Vagina (tissue), 2 donors: ENCODE data around the gene SERTM2.

Source experiments
- CTCF ChIP-seq, 3 experiments: fragments of 450-650 bp in 2 of 3; fragments of 200-600 bp in 1 of 3; sonication (generic) in 1 of 3; IDR thresholded peaks; one replicate each; pipeline ENCODE4 v1.5.1; 2017 to 2019; ENCODE audit warnings: antibody characterized with exemption in 3 of 3, mild to moderate bottlenecking in 2 of 3, moderate library complexity in 2 of 3
- POLR2A ChIP-seq, 2 donors: fragments of 450-650 bp; IDR thresholded peaks; one replicate each; pipeline ENCODE4 v1.6.1; 2017; ENCODE audit warnings: antibody characterized with exemption in 2 of 2, mild to moderate bottlenecking in 2 of 2, moderate library complexity in 2 of 2

GRCh38 chrX:111498538-111499103, 12.8 kb upstream of the SERTM2 start:
- TF ChIP-seq CTCF (IDR thresholded peaks at IDR 0.05) (no peak), POLR2A (IDR thresholded peaks at IDR 0.05) (no peak)
